Stimulated activated CD8-positive, alpha-beta memory T cell treated with anti-CD3 and anti-CD28 coated beads, Interleukin-15, amount 100 ng/mL, for 4 hours (primary cell): ENCODE results near the gene OR2H1.

ENCODE experiments used
- DNase-seq, 2 donors: peaks; one replicate each; pipeline ENCODE4 v3.0.0-alpha.2; 2020; ENCODE audit warnings: low read depth in 2 of 2

The OR2H1 gene

DNA sequence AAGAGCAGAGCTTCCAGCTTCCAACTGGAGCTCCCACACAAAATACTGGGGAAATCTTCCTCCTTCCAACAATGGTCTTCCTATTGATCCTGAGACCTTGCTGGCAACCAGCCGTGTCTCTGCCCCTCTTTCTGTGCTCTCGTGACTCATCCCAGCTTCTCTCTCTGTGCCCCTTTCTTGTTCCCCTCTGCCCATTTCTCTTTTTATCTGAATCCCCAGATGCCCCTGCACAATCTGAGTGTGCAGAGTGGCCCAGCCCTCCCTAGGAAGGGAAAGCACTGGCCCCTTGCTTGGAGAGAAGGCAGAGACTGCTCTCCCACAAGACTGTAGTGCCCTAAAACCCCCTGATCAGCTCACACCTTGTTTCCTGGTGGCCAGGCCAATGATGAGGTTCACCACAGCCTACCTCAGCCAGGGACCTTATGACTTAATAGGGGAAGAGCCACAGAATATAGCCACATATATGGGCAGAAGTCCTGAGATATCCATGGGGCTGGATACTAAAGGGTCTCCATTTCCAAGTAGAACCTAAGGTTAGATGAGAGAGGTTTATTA lies 53.9 kb downstream of the OR2H1 start:
- no peak for DNase-seq
